ENCODE measurements around the gene GPR18. TPM values are rescaled to one million over a fixed set of nuclear protein-coding genes. Genes with fewer than 3 reads are reported as not detected.

GPR18 gene
- polyA plus RNA-seq, 12 donors = 0.12 to 0.98 (median 0.28) TPM; not detected in 6

GRCh38 chr13:99293178-99293577 lies 35.0 kb upstream of the GPR18 start:
- no peak for DNase-seq

DNA sequence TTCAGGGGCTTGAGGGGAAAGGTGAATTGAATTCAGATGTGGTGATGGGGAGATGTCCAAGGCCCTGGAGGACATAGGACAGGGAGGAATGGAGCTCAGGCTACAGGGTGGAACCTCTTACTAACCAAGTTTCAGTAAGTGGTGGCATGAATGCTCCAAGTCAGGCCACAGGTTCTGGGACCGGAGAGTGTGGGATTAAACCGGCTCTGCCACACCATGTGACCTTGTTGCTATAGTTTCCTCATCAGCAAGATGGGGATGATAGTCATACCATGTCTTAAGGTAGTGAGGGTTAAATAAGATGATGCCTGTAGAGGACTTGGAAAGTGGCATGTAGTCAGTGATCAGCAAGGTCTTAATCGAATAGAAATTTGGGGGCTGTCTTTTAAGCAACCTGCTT lies 32.7 kb upstream of the GPR18 start:
- no peak for DNase-seq

DNA sequence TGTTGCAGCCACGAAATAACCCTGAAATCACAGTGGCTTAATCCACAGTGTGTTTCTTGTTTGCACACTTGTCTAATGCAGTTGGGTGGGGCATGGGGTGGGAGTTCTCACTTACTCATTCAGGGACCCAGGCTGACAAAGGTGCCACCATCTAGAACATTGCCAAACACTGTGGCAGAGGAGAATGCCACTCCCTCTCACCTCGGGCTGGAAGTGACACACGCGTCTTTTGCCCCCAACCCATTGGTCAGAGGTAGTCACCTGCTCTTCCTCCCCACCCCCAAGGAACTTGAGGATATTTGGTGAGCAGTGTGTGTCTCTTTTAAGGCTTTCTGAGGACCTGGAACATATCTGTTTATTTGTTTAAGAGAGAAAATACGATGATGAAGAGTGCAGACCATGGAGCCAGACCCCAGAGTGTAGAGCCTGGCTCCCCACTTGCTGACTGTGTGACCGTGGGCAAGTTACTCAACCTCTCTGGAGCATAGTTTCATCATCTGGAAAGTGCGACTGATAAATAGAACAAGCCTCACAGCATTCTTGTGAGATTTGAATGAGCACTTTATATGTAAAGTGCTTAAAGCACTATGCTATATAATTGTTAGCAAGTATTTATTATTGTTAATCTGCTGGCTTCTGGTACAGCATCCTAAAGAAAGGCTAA lies 31.6 kb upstream of the GPR18 start:
- DNase-seq = no peak

DNA sequence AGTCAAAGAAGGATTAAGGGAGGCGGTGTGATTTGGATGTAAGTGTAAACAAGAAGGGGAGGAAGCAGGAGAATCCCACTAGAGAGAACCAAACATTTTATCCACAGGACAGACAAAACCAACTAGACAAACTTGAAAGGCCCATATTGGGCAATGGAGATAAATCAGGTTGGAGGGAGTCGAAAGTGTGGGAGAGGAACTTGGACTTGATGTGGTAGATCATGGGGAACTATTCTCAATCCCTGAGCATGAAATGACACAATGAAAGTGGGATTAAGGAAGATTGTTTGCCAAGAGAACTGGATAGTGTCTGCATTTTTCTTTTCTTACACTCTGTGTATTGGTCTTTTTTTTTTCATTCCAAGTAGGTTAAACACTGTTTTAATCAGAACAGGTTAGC lies 31.1 kb upstream of the GPR18 start:
- no peak for DNase-seq

GRCh38 chr13:99288089-99288488 lies 29.9 kb upstream of the GPR18 start:
- no peak for DNase-seq

DNA sequence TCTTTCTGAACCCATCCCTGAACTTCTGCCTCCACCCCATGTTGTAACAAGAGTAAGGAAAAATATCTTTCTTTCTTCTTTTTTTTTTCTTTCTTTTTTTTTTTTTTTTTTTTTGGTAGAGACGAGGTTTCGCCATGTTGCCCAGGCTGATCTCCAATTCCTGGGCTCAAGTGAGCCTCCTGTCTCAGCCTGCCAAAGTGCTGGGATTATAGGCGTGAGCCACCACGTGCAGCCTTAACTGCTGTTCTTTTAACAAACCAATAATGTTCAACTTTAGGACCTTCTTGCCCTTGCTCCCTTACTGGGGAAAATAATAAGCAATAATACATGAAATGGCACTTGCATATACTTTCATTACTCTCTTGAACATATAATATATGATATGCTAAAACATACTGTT lies 29.4 kb upstream of the GPR18 start:
- DNase-seq = no peak

DNA sequence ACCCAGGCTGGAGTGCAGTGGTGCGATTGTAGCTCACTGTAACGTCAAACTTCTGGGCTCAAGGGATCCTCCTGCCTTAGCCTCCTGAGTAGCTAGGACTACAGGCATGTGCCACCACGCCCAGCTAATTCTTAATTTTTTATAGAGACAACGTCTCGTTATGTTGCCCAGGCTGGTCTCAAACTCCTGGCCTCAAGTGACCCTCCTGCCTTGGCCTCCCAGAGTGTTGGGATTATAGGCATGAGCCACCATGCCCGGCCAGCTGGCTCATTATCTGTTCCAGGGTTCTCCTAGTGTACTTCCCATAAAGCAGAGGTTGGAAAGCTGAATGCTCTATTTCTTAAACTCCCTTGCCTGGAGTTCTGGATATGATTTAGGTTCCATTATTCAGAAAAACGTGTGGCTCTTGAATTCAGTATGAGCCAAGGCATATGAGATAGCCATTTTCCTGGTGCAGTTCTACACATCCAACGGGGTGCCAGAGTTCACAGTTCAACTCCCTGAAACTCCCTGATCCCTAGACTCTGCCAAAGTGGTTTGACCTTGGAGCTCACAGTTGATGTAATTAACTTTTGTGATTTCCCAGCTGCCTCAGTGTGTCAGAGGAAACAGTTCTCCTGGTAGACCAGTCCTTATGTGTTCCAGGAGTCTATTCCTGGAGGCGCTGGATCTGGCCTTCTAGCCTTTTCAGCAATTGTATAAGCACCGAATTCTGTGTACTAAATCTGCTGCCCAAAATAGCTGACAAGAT lies 27.4 kb upstream of the GPR18 start:
- DNase-seq = no peak

GRCh38 chr13:99282264-99283231 lies 24.4 kb upstream of the GPR18 start:
- DNase-seq = peak; percentile 33

DNA sequence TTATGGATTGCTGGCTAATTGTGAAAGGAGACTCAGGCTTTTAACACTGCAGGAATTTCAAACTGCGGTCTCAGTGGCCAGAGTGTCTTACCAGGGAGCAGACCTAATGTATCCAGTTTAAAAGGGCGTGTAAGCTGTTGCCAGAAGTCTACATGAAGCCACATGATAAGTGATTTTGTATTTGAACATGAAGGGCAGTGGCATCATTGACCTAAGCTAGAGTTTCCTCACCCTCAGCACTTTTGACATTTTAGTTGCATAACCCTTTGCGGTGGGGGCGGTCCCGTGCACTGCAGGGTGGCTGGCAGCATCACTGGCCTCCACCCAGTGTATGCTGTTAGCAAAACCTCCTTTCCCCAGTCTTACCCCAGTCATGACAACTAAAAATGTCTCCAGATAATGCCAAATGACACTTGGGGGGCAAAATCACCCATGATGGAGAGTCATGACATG lies 23.7 kb upstream of the GPR18 start:
- no peak for DNase-seq

DNA sequence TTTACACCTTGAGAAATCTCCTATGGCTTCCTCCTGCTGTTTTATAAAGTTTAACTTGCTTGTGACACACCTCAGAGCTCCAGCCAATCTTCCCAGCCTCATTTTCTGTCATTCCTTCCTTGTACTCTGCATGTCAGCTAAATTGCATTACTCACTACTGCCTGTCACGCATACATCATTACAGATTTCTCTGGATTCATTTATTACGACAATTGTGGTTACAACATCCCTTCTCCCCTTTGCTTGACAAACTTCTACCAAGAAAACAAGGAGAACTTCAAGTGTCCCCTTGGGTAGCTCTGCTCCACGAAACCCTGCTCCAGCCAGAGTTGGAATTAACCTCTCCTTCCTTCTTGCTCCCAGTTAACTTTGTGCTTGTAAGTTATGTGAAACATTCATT lies 22.0 kb upstream of the GPR18 start:
- DNase-seq = no peak

GRCh38 chr13:99279637-99280036 lies 21.5 kb upstream of the GPR18 start:
- no peak for DNase-seq

- no peak for DNase-seq
These were observed 20.7 kb upstream of the GPR18 start for GRCh38 chr13:99278843-99279242.

DNA sequence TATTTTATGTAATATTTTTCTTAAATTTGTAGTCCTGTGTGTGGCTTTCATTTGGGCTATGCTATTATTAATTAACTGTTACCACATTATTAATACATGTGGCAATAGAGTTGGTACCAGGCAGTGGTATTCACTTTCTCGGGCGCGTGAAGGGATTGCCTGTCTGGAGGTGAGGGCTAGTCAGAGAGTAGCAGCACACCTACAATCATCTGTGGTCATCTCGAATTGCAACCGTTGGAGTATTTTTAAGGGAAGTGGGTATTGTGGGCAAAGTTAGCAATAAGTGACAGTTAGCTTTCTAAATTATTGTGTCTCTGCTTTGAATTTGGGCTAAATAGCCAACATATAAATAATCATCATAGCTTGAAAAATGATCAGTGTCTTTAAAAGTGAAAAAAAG lies 20.0 kb upstream of the GPR18 start:
- no peak for DNase-seq

DNA sequence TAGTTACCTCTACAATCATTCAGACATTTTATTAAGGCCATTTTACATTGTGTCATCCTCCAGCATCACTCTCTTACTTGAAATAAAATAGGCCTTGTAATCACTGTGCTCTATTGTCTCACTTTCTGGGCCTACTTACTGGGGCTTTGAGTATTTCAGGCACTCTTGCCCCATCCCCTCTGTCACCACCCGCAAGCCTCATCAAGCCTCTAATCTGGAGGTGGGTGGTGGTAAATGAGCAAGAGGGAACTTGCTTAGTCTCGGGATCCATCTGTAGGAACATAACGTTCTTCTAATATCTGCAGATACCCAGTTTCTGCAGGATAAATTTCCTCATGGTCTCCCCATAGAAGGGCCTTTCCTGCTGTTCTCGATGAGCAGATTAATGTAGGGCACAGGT lies 19.4 kb upstream of the GPR18 start:
- no peak for DNase-seq

DNA sequence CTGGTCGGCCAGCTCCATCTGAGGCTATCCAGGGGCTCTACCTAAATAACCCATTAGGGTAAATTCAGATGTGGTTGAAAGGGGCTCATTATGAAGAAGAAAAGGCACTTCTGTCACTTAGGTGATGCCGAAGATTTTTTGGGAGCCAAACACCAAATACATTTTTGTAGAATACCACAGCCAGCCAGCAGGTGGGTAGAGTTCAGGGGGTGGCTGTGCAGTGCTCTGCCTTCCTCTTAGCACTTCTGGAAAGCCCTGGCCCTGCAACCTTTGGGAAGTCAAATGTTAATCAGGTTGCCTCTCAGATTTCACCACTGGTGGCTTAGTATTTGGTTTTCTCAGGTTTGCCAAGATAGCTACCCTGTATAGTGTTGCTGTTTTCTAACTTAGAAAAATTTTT lies 18.5 kb upstream of the GPR18 start:
- no peak for DNase-seq

DNA sequence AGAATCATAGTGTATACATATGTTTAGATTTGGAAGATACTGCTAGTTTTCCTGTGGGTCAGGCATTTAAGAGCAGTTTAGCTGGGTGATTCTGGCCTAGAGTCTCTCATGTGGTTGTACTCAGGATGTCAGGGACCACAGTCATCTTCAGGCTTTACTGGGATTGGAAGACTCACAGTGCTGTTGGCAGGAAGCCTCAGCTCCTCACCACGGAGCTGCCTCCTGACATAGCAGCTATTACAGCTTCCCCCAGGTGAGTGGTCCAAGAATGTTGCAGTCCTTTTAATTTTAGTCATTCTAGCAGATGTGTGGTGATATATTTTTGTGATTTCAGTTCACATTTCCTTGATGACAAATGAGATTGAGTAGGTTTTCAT lies 16.9 kb upstream of the GPR18 start:
- DNase-seq = no peak

- no peak for DNase-seq
These were observed 14.9 kb upstream of the GPR18 start for GRCh38 chr13:99273128-99273527.

DNA sequence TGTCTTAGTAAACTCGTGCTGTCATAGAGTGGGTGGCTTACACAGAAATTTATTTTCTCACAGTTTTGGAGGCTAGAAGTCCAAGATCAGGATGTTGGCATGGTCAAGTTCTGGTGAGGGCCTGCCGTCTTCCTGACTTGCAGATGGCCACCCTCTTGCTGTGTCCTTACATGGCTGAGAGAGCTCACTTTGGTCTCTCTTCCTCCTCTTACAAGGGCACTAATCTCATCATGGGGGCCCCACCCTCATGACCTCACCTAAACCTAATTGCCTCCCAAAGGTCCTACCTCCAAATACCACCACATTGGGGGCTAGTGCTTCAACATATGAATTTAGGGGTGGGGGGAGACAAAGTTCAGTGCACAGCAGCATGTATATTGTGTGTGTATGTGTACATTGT lies 14.3 kb upstream of the GPR18 start:
- DNase-seq = no peak

DNA sequence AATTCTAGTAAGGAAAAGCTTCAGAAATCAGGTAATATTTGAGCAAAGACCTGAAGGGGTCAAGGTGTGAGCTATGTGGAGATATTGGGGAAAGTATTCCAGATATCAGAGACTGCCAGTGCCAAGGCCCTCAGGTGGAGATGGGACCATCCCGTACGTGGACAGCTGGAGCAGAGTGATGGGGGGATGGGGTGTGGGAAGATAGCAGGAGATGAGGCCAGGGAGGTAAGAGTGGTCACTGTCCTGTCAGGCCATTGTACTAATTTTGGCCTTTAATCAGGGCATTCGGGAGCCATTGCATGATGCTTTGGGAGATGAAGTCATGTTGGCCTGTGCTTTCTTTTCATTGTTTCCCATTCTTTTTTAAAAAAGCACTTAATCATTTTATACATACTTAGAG lies 13.1 kb upstream of the GPR18 start:
- no peak for DNase-seq

- DNase-seq = no peak
These were observed 12.3 kb upstream of the GPR18 start for GRCh38 chr13:99270518-99270917.

DNA sequence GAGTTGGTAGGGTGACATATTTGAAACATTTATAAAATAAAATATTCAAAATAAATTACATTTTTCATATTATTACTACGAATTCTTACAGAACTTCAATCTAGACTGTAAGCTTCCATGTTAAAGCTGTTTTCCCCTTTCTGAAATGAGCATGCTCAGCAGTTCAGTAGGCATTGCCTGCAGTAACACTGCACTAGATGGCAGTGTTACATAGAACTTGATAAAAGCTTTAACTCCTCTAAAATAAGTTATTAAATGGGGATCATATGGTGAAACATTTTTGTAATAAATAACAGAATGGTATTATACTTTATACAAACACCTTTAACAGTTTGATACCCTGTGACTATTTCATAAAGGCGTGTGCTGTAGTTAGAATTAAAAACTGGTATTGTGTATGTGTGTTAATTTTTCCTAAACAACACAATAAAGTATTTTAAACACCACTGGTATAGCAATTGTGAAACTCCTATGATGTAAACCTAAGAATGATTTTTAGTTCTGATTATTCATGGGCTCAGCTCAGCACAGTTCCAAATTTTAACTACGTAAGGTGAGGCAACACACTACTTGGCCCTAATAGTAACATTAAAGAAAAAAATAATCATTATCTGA lies 11.6 kb upstream of the GPR18 start:
- DNase-seq = peak; percentile 49

DNA sequence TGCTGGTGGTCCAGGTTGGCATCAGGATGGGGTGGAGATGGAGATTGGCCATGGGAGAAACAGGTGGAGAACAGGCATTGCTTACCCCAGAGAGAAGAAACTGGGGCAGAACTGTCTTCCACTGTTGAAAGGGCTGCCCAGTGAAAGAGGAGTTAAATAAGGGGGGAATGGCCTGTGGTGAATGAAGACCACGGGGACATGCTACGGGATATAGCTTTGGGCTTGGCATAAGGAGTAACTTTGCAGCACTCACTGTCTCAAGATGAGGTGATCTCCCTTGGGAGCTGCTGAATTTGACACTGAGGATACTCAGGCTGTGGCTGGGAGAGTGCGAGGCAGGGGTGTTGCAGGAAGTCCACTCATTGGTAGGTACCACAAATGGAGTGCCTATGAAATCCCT lies 10.6 kb upstream of the GPR18 start:
- DNase-seq = no peak

Measured in muscle of arm (tissue), 12 donors.